Thyroid gland (tissue), 4 donors: Measurements from ENCODE around the gene CXCL16.

Source experiments
- POLR2A ChIP-seq, 2 donors: fragments of 450-650 bp; IDR thresholded peaks; one replicate each; pipeline ENCODE4 v1.6.1; 2017; ENCODE audit warnings: antibody characterized with exemption in 2 of 2, mild to moderate bottlenecking in 2 of 2, moderate library complexity in 1 of 2
- TF ChIP-seq, protein P1 (sequence below), 6 experiments: fragments of 200-600 bp in 3 of 6; fragments of 450-650 bp in 3 of 6; sonication (generic) in 3 of 6; IDR thresholded peaks; one replicate each; pipeline ENCODE4 v1.5.1; 2016 to 2019; ENCODE audit warnings: antibody characterized with exemption in 6 of 6, mild to moderate bottlenecking in 2 of 6, inconsistent platforms in 1 of 6, moderate library complexity in 1 of 6

DNA sequence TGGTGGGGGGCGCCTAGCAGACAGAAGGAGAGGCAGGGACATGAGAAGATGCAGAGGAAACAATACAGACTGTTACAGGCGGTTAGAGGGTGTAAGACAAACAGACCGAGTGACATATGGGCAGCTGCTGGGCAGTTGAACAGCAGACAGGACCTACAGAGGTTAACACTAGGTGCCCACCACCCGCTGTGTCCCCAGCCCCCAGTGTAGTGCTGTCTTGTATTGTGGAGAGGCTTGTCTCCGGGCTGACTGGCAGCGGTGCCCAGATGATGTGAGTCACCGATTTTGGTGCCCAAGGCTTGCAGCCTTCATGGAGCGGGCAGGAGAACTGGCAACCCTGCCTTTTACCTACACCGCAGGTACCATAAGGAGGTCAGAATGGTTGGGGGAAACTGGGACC lies 2.4 kb upstream of the CXCL16 start:
- TF ChIP-seq, protein P1, sequence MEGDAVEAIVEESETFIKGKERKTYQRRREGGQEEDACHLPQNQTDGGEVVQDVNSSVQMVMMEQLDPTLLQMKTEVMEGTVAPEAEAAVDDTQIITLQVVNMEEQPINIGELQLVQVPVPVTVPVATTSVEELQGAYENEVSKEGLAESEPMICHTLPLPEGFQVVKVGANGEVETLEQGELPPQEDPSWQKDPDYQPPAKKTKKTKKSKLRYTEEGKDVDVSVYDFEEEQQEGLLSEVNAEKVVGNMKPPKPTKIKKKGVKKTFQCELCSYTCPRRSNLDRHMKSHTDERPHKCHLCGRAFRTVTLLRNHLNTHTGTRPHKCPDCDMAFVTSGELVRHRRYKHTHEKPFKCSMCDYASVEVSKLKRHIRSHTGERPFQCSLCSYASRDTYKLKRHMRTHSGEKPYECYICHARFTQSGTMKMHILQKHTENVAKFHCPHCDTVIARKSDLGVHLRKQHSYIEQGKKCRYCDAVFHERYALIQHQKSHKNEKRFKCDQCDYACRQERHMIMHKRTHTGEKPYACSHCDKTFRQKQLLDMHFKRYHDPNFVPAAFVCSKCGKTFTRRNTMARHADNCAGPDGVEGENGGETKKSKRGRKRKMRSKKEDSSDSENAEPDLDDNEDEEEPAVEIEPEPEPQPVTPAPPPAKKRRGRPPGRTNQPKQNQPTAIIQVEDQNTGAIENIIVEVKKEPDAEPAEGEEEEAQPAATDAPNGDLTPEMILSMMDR (IDR thresholded peaks at IDR 0.05) = no peak
- TF ChIP-seq POLR2A (IDR thresholded peaks at IDR 0.05) = no peak
